Brain microvascular endothelial cell (primary cell): ENCODE results near the gene HIVEP3.

Experiments used
- DNase-seq: peaks from one replicate; pipeline ENCODE4 v3.0.0-alpha.2; 2020
- H3K27ac ChIP-seq: fragments of 250-450 bp; sonication (Bioruptor Pico); 2 replicates; pipeline ENCODE4 v1.5.1; 2020; ENCODE audit warnings: mild to moderate bottlenecking, moderate library complexity
- H3K27me3 ChIP-seq: fragments of 250-450 bp; sonication (Bioruptor Pico); replicated peaks from 2 replicates; pipeline ENCODE4 v1.5.1; 2020; ENCODE audit warnings: mild to moderate bottlenecking
- H3K36me3 ChIP-seq: fragments of 250-450 bp; sonication (Bioruptor Pico); replicated peaks from 2 replicates; pipeline ENCODE4 v1.5.1; 2020; ENCODE audit warnings: mild to moderate bottlenecking
- H3K4me3 ChIP-seq: 2 replicates; pipeline ENCODE4 v1.5.1; 2011; ENCODE audit warnings: low read depth, mild to moderate bottlenecking, control low read depth, low read length, moderate library complexity
- in situ Hi-C: cut with HindIII; loops from 2 replicates; pipeline ENCODE4 v1.10.0; 2017; ENCODE audit warnings: low sequenced_read_pairs, low pct_ligation_motif_present
- TF ChIP-seq, protein P1 (sequence below): IDR thresholded peaks from 2 replicates; pipeline ENCODE4 v1.5.1; 2011; ENCODE audit warnings: low read depth, mild to moderate bottlenecking, moderate library complexity, low read length, control low read depth, inconsistent platforms; ENCODE audit errors: missing control alignments

The HIVEP3 gene

DNA sequence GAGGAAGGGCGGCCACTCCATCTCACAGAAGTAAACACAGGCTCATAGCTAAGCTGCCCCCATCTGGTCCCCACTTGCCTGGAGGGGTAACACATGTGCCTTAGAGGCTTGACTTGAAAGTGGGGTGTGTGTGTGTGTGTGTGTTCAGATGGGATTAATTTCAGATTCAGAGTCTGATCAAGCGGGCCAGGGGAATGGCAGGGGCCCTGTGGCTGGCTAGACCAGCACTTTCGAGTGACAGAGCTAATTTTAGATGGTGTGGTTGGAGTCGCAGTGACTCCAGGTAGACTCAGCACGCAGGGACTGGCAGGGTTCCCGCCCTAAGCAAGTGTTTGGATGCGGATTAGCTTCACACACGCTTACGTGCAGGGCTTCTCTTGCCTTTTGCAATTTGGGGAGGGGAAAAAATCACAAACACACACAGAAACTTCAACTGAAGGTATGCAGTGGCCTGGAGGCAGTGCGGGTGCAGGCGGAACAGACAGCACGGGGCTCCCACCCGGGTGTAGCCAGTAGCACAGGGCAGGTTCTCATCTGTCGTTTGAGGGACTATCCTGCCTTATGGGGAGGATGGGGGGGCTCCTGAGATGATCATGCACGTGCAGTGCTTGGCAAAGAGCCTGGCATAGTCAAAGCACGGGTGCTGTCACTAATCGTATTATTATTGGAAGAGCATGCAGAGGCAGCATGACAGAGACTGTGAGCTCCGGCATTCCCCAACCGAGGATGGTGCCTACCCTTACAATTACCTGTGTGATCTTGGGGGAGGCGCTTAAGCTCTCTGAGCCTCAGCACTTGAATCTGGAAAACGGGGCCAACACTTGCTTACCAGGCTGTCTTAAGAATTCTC is 435.5 kb downstream of the HIVEP3 start:
- Histone ChIP-seq H3K4me3 (no peak overlapping the region), H3K27me3 (no peaks in the 10 kb centered on the region), H3K36me3 (no peaks in the 10 kb centered on the region), H3K27ac (no peak overlapping the region)
- TF ChIP-seq, protein P1, sequence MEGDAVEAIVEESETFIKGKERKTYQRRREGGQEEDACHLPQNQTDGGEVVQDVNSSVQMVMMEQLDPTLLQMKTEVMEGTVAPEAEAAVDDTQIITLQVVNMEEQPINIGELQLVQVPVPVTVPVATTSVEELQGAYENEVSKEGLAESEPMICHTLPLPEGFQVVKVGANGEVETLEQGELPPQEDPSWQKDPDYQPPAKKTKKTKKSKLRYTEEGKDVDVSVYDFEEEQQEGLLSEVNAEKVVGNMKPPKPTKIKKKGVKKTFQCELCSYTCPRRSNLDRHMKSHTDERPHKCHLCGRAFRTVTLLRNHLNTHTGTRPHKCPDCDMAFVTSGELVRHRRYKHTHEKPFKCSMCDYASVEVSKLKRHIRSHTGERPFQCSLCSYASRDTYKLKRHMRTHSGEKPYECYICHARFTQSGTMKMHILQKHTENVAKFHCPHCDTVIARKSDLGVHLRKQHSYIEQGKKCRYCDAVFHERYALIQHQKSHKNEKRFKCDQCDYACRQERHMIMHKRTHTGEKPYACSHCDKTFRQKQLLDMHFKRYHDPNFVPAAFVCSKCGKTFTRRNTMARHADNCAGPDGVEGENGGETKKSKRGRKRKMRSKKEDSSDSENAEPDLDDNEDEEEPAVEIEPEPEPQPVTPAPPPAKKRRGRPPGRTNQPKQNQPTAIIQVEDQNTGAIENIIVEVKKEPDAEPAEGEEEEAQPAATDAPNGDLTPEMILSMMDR: no peak
- no peak for DNase-seq
- in situ Hi-C loops: no loop called here

DNA sequence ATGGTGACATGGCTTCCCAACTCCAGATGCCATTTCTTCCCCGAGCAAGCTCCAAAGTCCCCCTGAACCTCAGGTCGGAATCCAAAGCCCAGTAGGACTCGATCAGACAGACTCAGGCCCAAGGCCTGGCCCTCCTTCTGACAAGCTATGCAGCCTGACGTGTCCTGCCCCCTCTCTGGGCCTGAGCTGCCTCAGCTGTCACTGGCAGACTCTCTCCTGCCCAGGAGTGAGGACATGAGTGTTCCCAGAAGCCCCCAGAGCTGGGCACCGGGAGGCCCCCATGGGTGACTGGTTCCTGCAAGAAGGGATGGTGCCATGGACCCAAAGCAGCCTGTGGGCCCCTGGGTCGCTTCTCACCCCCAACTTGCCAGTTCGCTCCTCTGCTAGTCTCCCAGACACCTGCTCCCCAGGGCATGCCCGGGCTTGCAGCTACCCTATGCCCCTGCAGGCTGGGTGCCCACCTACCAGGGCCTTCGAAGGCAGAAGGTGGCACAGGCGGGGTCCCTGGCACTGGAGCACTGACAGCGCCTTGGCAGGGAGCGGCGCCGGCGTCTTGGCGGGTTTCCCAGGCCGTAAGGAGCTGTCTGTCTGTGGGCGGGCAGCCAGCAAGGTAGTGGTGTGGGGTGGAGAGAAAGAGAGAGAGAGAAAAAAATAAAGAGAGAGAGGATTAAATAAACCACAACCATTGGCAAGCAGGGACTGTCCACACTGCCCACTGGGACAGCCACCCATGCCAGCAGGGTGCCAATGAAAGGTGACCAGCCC is 436.5 kb downstream of the HIVEP3 start:
- DNase-seq: no peak
- in situ Hi-C loops: no loop called here

DNA sequence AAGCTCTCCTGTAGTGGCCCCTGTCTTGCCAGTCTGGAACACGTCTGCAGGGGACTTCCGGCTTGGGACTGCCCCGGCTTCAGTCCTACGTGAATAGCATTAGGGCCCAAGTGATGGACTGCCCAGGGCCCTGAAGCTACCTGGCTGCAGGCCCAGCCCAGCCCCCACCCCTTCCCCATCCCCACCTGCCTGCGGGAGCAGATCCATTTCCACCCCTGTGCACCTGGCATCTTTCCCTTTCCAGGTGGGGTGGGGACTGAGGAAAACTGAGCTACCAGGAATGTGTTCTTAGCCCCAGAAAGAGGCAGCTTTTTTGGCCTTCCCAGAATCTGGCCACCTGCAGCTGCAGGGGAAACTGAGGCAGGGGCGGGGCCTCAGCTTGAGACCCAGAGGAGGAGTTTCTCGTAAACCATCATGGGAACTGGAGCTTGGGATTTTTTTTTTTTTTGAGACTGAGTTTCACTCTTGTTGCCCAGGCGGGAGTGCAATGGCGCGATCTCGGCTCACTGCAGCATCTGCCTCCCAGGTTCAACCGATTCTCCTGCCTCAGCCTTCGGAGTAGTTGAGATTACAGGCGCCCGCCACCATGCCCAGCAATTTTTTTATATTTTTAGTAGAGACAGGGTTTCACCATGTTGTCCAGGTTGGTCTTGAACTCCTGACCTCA is 437.5 kb downstream of the HIVEP3 start:
- Histone ChIP-seq H3K27ac (no peak overlapping the region), H3K36me3 (no peaks in the 10 kb centered on the region), H3K4me3 (no peak overlapping the region), H3K27me3 (no peaks in the 10 kb centered on the region)
- DNase-seq: no peak
- TF ChIP-seq, protein P1: no peak
- in situ Hi-C loops: no loop called here

More for the DNA sequence above, 436.5 kb downstream of the HIVEP3 start:
- no peak overlapping the region for H3K27ac ChIP-seq
- no peaks in the 10 kb centered on the region for H3K27me3 ChIP-seq
- H3K36me3 ChIP-seq: no peaks in the 10 kb centered on the region
- TF ChIP-seq, protein P1: no peak
- no peak overlapping the region for H3K4me3 ChIP-seq

DNA sequence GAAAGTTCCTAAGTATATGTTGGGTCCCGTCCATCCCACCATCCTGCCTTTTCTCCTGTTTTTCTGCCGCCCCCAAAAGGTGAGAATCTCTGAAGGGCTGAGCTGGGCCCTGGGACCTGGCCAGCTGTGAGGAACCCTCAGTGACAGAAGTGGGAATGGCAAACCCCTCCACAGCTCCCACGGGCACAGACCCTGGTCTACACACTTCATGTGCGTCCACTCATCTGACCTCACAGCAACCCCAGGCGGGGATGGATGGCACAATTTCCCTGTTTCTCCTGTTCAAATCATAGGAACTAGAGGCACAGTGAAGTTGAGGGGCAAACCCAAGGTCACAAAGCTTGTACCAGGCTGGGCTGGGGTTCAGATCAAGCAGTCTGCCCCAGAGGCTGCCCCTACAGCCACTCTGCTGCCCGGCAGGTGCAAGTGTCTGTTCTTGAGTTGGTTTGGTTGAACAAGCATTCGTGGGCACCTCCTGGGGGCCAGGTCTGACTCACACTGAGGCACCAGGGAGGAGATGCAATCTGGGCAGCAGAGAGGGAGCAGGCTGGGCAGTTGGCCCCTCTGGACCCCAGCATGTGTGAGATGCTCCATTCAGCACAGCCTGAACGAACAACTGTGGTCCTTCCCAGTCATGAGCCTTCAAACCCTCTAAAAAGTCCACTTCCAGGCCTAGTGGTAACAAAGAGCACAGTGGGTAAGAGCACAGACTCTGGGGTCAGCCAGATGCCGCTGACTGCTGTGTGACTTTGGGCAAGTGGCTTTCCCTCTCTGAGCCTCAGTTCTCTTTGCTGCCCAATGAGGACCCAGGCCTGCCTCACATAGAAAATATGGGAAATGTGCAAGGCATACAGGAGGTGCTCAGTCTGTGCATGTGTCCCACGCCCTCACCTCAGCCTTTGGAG is 438.3 kb downstream of the HIVEP3 start:
- no peak for DNase-seq
- TF ChIP-seq, protein P1: no peak
- no peaks in the 10 kb centered on the region for H3K36me3 ChIP-seq
- no peak overlapping the region for H3K27ac ChIP-seq
- in situ Hi-C loops: no loop called here
- no peaks in the 10 kb centered on the region for H3K27me3 ChIP-seq
- no peak overlapping the region for H3K4me3 ChIP-seq

DNA sequence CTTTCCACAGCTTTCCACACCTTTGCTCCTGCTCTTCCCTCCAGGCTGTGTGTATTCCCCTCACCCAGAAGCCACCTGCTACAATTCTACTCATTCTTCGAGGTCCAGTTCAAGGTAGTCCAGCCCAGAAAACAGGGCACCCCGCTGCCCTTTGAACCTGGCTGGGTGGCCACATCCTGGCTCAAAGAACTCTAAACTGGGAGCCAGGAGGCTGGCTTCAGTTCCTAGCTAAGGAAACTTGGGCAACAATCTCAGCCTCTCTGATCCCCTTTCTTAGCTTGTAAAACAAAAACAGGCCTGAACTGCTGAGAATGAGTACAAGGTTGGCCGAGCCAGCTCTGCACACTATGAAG is 438.9 kb downstream of the HIVEP3 start:
- no peaks in the 10 kb centered on the region for H3K27me3 ChIP-seq
- no peak for DNase-seq
- no peaks in the 10 kb centered on the region for H3K36me3 ChIP-seq
- TF ChIP-seq, protein P1: no peak
- in situ Hi-C loops: no loop called here
- no peak overlapping the region for H3K4me3 ChIP-seq
- H3K27ac ChIP-seq: no peak overlapping the region
